ENCODE results near the gene GSX2. TPM values are rescaled to one million over a fixed set of nuclear protein-coding genes. Genes with fewer than 3 reads are reported as not detected.
"Not testable (repeated sequence)": the region's sequence is repeated elsewhere in the genome, so short reads cannot be mapped to it uniquely, and the experiment has no call there.

The GSX2 gene
- polyA plus RNA-seq (ENCODE audit: insufficient read length), result not detected

DNA sequence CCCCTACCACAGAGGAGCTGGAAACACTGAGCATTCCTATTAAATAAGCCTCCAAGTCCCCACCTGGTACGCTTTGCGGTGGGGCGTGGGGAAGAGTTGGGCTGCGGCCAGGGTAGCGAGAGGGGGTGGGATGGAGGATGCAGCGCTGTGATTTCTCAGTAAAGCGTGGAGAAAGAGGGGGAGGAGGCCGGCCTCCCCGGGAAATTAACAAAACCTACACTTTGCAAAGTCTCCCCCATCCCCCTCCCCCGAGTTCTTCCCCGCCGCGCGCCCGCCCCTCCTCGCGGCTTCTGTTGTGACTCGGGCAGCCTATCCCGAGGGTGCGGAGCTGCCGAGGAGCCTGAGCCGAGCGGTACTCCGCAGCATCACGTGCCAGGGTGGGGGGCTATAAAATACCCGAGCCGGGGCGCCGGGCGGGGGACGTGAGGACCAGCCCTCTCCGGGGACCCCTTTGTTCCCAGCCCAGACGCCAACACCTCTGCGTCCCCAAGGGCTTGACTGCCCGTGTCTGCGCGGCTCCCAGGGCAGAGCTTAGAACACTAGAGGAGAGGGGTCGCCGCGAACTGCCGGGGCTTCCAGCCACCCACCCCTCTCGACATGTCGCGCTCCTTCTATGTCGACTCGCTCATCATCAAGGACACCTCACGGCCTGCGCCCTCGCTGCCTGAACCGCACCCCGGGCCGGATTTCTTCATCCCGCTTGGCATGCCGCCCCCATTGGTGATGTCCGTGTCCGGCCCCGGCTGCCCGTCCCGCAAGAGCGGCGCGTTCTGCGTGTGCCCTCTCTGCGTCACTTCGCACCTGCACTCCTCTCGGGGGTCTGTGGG, at the start of gene GSX2:
Gene GSX2 (plus strand): TSS at position 416 of the 827 bp plus-strand sequence. CDS start 182 bp downstream, at position 598.
- no peak for DNase-seq (ENCODE audit: low read depth)

DNA sequence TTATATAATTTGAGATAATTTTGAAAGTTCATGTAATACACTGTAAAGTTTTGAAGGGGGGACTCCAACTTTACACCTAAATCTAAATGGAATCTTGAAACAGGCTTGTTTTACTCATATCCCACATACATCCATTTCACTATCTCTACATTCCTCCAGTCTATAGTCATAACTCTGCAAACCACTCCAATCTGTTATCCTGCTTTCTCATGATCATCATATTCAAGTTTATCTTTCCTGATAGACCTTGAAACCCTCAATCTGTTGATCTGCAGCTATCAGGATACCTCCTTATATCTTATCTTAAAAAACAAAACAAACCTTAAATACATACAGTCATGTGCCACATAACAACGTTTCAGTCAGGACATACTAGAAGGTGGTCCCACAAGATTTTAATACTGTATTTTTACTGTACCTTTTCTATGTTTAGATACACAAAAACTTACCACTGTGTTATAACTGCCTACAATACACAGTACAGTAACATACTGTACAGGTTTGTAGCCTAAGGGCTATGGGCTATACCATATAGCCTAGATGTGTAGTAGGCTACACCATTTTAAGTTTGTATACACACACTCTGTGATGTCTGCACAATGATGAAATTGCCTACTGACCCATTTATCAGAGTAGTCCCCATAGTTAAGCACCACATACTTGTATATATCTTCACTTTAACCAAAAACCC, 49.6 kb upstream of the GSX2 start:
- DNase-seq (ENCODE audit: low read depth), result no peak

- DNase-seq (ENCODE audit: low read depth), result not testable (repeated sequence)
These were observed 46.6 kb upstream of the GSX2 start for GRCh38 chr4:54053322-54053721.

DNA sequence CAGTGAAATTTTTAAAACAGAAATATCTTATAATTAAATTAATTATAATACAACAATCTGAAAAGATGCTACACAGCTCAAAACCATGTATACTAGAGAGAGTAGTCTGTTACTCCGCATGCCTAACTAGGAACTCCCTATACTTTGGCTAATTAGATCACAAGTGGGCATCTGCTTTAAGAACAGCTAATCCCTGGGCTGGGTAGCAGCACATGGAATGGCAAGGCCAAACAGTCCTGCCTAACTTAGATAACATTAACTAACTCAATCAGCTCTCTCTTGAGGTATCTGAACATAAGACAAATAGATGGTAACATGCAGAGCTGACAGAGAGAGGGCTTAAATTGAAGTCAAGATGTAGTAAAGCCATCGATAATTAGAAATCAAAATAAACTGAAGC, 45.5 kb upstream of the GSX2 start:
- no peak for DNase-seq (ENCODE audit: low read depth)

GRCh38 chr4:54055494-54055893, 44.5 kb upstream of the GSX2 start:
- no peak for DNase-seq (ENCODE audit: low read depth)

- DNase-seq (ENCODE audit: low read depth), result no peak
These were observed 43.6 kb upstream of the GSX2 start for GRCh38 chr4:54056360-54056759.

GRCh38 chr4:54058171-54058570, 41.8 kb upstream of the GSX2 start:
- no peak for DNase-seq (ENCODE audit: low read depth)

DNA sequence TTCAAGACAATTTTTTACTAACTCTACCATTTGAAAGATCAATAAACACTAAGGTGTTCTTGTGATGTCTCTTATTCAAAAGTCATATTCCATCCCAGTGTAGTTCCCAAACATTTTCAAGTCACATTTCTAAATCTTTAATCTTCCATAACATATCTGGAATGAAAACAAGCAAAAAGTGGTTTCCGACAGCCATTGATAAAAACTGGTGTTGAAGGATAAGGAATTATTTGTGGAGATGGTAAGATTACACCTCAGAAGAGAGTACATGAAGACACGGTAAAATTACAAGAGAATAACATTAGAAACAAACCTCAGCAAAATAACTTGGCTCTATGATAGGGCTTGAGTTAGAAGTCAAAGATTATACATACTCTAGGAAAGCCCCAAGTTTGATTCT, 39.8 kb upstream of the GSX2 start:
- DNase-seq (ENCODE audit: low read depth), result no peak

GRCh38 chr4:54061067-54061466, 38.9 kb upstream of the GSX2 start:
- DNase-seq (ENCODE audit: low read depth), result no peak

- DNase-seq (ENCODE audit: low read depth), result no peak
These were observed 38.1 kb upstream of the GSX2 start for GRCh38 chr4:54061873-54062272.

- no peak for DNase-seq (ENCODE audit: low read depth)
These were observed 37.6 kb upstream of the GSX2 start for GRCh38 chr4:54062392-54062791.

DNA sequence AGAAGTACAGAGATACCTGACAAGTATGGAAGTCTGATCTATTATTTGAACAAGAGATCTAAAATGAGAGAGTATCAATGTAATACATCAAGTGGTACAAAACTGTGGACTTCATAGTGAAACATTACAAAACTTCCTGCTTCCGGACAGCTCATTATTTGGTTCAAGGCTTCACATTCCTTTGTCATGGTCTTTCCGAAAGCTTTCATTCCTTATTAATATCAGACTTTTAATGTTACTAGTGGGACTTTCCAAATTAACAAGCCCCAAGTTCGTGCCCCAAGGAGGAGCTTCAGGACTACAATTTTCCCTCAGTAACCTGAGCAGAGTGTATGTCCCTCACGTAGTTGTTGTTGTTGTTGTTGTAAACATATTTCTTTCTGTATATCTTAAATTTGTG, 36.7 kb upstream of the GSX2 start:
- peak; percentile 16 for DNase-seq (ENCODE audit: low read depth)

GRCh38 chr4:54063737-54064316, 36.1 kb upstream of the GSX2 start:
- DNase-seq (ENCODE audit: low read depth), result no peak

- DNase-seq (ENCODE audit: low read depth), result peak; percentile 69
These were observed 35.4 kb upstream of the GSX2 start, which contains the start of gene CHIC2 for GRCh38 chr4:54064317-54065111. CHIC2 (minus strand) TSS chr4:54064605; CDS start chr4:54064300, 305 bp downstream.

DNA sequence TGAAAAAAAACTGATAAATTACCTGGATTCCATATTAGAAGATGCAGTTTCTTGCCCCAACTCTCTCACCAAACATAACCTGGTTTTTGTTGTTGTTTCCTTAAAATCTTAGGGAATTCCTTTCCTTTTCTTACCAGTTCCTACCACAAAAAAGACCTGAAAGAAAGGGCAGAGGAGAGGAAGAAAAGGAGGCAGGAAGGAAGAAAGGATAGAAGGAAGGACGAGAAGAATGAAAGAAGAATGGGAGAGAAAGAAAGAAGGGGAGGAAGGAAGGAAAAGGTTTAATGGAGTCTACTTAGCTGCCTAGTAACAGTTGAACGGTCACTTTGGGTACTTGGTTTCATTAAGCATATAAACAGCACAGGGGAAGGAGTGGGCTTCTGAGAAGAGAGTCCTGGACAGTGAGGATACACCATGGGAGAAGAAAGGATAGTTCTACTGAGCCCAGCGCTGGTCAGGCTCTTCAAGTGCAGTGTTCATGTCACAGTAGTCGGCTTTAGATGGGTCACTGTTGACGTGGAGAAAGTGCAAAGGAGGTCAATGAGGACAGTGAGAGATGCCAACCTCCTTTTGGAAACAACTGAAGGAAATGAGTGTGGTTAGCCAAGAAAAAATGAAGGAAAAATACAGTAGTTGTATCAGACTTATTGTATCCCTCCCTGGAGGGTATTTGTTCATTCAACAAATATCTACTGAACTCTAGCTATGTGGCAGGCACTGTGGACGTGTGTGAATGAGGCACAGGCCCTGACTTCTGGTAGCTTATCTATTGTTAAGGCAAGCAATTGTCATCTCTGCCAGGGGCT, 34.5 kb upstream of the GSX2 start:
- DNase-seq (ENCODE audit: low read depth), result no peak

- DNase-seq (ENCODE audit: low read depth), result no peak
These were observed 33.9 kb upstream of the GSX2 start for GRCh38 chr4:54066088-54066415.

- no peak for DNase-seq (ENCODE audit: low read depth)
These were observed 33.2 kb upstream of the GSX2 start for GRCh38 chr4:54066718-54067129.

GRCh38 chr4:54067166-54067565, 32.8 kb upstream of the GSX2 start:
- DNase-seq (ENCODE audit: low read depth), result no peak

DNA sequence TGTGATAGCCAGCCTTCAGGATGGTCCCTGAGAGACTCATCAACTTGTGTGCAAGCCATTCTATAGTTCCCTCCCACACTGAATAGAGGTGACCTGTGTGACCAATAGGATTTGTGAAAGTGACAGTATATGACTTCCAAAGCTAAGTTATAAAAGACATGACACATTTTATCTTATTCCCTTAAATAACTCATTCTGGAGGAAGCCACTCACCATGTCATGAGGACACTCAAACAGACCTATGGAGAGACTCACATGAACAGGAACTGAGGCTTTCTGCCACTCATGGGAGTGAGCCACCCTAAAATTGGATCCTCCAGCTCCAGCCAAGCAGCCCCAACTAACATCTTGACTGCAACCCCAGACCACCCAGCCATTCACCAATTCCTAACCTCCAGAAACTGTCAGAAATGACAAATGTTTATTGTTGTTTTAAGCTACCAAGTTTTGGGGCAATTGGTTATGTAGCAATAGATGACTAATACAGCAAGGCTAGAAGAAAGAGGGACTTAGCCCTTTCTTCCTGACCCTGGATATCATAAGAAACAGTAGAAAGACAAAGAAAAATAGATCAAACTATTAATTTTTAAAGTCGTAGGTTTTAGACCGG, 26.6 kb upstream of the GSX2 start:
- no peak for DNase-seq (ENCODE audit: low read depth)

DNA sequence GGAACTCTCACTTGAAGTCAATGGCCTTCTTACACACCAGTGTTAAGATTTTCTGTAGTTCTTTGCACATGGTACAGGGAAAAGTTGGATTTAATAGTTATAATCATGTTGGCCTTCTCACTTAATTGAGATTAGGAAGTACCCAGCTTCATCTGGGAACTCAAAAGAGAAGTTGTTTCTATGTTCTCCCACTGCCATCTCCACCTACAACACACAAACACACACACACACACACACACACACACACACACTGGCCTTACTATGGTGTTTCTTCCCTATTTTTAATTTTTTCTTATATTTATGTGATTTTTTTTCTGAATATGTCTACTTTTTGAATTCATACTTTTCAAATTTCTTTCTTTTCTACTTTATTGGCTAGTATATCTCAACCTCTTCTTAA, 25.6 kb upstream of the GSX2 start:
- DNase-seq (ENCODE audit: low read depth), result no peak

DNA sequence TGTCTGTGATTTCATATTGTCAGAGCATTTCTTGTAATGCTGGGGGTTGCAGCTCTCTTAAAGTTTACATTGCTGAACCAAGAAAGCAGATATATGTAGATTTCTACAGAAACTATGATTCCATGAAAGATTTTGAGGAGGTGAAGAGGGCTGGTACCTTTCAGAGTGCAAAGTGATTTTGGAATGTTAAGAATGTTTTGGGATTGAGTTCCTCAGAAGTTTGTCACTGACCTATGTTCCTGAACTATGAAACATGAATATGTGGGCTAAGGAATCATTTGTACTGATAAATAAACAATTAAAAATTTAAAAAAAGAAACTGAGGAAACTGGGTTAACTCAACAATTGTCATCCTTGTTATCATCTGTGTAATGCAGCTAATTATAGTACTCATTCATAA, 23.3 kb upstream of the GSX2 start:
- no peak for DNase-seq (ENCODE audit: low read depth)

All from forelimb muscle (tissue), 1 donor.